Measurements from ENCODE around the gene RUNX1.

- TF ChIP-seq POLR2A (IDR thresholded peaks at IDR 0.05; ENCODE audit: low read depth, low read length): no peak
- TF ChIP-seq POLR2AphosphoS5 (IDR thresholded peaks at IDR 0.05; ENCODE audit: low read depth, low read length): no peak
Observed at GRCh38 chr21:34891613-34891943, 157.5 kb downstream of the RUNX1 start.
